HG02870 (cell line): ENCODE measurements around the gene SLC22A7.
"Not testable (repeated sequence)": the region's sequence is repeated elsewhere in the genome, so short reads cannot be mapped to it uniquely, and the experiment has no call there.

Experiments used
- ATAC-seq: cut with Tn5 transposase; IDR thresholded peaks from one replicate; pipeline ENCODE4 v1.9.1; 2021; ENCODE audit warnings: mild to moderate bottlenecking, moderate library complexity; ENCODE audit not compliant: unreplicated experiment

SLC22A7 gene

GRCh38 chr6:43334466-43335095 is 36.5 kb downstream of the SLC22A7 start:
- no peak for ATAC-seq

GRCh38 chr6:43335469-43335868 is 37.4 kb downstream of the SLC22A7 start:
- no peak for ATAC-seq

DNA sequence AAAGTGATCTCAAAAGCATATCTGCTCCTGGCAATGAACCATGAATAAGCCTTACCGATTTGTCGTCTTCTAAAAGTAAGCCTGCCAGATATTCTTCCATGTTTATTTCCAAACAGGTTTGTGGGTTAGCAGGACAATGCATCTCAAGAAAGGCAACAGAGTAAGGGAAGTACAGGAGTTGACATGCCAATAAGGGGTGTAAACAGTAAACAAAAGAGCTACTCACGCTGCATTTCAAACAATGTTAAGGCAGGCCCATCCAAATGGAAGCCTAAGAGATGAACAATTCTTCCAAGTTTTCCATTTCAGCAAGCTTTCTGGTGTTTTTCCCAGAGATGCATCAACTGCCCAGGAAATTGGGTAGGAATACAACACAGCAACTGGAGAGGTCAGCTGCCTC is 38.3 kb downstream of the SLC22A7 start:
- ATAC-seq: no peak

- ATAC-seq: no peak
Measured at GRCh38 chr6:43338243-43338642, 40.2 kb downstream of the SLC22A7 start.

DNA sequence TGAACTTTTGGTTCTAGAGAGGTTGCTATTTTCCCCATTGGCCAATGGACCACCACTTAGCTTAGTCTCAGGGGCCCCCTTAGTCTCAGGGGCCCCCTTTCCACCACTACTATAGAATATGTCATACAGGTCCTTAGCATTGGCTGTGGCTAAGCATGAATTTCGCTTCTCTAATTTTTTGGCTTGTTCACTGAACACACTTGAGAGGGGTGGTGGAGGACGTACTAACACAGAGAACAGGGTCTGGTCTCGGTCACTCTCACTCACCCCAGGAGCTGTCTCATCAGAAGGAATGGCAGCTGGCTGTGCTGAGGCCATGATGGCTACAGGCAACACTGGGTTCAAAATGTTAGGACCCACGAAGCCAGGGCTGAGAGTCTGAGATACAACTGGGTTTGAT is 41.1 kb downstream of the SLC22A7 start:
- ATAC-seq: no peak

GRCh38 chr6:43346243-43346642 is 48.2 kb downstream of the SLC22A7 start:
- not testable (repeated sequence) for ATAC-seq

DNA sequence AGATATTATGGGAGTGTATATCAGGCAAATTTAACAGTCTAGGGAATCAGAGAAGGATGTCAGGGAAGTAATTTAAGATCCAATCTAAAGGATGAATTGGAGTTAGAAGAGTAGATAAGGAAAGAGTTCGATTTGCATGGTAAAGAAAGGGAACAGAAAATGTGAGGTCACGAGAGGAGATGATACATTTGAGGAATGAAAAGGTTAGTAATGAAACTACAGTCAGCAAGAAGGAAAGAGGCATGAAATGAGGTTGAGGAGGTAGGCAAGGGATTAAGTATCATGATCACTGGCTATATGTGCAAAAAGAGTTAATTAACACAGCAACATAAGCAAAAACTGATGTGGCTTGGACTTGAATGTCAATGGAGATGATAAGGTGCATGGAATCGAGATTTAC is 49.0 kb downstream of the SLC22A7 start:
- no peak for ATAC-seq

DNA sequence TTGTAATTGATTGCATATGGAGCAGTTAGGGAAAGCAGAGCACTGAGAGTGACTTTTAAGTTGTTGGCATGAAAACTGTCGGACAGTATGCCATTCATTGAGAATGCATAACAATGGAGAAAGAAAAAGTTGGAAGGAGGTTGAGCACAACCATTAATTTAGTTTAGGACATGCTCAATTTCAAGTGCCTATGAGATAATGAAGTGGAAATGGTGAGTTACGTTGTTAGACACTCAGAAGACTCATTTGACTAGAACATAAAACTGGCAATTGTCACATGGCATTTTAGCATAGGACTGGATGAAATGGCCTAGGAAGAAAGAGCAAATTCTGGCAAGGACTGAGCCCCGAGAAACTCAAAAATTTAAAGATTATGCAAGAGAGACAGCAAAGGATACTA is 49.4 kb downstream of the SLC22A7 start:
- no peak for ATAC-seq

- ATAC-seq: not testable (repeated sequence)
Measured at GRCh38 chr6:43351951-43352350, 53.9 kb downstream of the SLC22A7 start.
